C4-2B (cell line): Measurements from ENCODE around the gene MYO1D.
"Not testable (repeated sequence)": the region's sequence is repeated elsewhere in the genome, so short reads cannot be mapped to it uniquely, and the experiment has no call there.

Experiments used
- H3K27ac ChIP-seq: fragments of 450-650 bp; 2 replicates; pipeline ENCODE4 v1.5.1; 2017
- ZFX ChIP-seq: fragments of 450-650 bp; IDR thresholded peaks from 2 replicates; pipeline ENCODE4 v1.6.1; 2017
- TF ChIP-seq, protein P1 (sequence below): fragments of 450-650 bp; conservative IDR thresholded peaks from 2 replicates; pipeline ENCODE4 v1.5.1; 2017; ENCODE audit warnings: mild to moderate bottlenecking

MYO1D gene

GRCh38 chr17:32460054-32460453, 416.9 kb downstream of the MYO1D start:
- TF ChIP-seq, protein P1, sequence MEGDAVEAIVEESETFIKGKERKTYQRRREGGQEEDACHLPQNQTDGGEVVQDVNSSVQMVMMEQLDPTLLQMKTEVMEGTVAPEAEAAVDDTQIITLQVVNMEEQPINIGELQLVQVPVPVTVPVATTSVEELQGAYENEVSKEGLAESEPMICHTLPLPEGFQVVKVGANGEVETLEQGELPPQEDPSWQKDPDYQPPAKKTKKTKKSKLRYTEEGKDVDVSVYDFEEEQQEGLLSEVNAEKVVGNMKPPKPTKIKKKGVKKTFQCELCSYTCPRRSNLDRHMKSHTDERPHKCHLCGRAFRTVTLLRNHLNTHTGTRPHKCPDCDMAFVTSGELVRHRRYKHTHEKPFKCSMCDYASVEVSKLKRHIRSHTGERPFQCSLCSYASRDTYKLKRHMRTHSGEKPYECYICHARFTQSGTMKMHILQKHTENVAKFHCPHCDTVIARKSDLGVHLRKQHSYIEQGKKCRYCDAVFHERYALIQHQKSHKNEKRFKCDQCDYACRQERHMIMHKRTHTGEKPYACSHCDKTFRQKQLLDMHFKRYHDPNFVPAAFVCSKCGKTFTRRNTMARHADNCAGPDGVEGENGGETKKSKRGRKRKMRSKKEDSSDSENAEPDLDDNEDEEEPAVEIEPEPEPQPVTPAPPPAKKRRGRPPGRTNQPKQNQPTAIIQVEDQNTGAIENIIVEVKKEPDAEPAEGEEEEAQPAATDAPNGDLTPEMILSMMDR = no peak
- TF ChIP-seq ZFX = no peak
- no peak overlapping the region for H3K27ac ChIP-seq

- H3K27ac ChIP-seq = no peak overlapping the region
- no peak for TF ChIP-seq ZFX
- TF ChIP-seq, protein P1 = no peak
Measured at GRCh38 chr17:32458371-32458770, 418.6 kb downstream of the MYO1D start.

DNA sequence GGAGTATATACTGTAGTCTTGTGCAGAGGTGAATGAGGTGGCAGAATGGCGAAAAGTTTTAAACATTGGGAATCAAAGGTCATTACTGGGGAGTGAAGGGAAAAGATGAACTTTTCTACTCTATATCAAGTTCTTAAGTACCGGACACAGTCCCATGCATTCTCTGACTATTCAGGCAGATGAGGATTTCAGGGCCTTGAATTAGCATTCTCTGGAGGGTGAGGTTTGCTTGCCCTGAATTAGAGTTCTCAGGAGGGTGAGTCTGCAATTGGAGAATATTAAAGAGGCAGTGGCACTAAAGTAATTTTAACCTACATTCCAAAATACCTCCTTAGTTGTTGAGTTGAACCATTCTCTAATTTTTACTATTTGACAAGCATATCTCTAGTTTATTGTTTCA, 423.6 kb downstream of the MYO1D start:
- TF ChIP-seq, protein P1 = no peak
- no peak for TF ChIP-seq ZFX
- no peak overlapping the region for H3K27ac ChIP-seq

DNA sequence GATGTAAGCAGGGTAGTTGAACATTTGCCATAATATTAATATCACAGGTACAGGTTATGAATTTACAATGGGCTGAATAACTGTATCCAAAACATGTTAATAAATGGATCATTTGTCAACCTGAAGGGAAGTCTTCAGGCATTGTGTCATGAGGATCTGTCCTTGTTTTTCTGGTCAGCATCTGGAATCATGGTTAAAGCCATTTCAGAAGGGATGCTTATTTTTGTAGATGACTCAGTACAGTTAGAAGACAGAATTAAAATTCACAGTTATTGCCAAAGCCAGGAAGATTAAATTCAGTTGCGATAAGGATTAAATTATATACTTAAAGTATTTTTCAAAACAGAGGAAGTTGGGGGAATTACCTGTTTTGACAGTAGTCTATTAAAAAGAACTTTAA, 424.6 kb downstream of the MYO1D start:
- TF ChIP-seq, protein P1 = no peak
- TF ChIP-seq ZFX = no peak
- H3K27ac ChIP-seq = no peak overlapping the region

GRCh38 chr17:32451879-32452278, 425.0 kb downstream of the MYO1D start:
- TF ChIP-seq ZFX = no peak
- TF ChIP-seq, protein P1 = no peak
- H3K27ac ChIP-seq = no peak overlapping the region

DNA sequence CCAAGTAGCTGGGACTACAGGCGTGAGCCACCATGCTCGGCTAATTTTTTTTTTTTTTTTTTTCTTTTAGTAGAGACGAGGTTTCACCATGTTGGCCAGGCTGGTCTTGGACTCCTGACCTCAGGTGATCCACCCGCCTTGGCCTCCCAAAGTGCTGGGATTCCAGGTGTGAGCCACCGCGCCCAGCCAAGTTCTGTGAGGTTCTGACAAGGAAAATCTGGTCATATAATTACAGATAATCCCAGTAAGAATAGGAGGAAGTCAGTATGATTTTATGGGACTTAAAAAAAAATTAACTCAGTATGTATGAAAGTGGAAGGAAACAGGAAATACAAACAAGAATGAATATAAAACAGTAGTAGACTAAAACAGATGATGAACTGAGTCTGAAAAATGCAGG, 426.5 kb downstream of the MYO1D start:
- not testable (repeated sequence) for H3K27ac ChIP-seq

GRCh38 chr17:32449963-32450362, 427.0 kb downstream of the MYO1D start:
- H3K27ac ChIP-seq = no peak overlapping the region
- TF ChIP-seq ZFX = no peak
- TF ChIP-seq, protein P1 = no peak

DNA sequence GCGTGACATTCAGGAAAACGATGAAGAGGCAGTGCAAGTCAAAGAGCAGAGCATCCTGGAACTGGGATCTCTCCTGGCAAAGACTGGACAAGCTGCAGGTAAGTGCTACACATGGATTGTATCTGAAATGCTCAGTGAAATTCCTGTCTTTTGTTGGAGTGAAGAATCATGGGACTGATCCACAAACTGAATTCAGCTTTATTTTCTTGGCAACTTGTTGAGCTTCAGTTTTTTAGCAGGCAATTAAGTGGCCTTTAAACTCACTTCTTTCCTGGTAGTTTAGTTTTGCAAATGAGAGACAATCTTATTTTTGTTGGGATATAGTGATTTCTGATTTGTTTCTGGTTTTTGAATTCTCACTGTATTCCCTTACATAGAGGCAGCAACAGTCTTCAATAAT, 430.0 kb downstream of the MYO1D start:
- TF ChIP-seq, protein P1 = no peak
- no peak overlapping the region for H3K27ac ChIP-seq
